BE2C (cell line): ENCODE results near the gene TCF7L1.
"Not testable (repeated sequence)": the region's sequence is repeated elsewhere in the genome, so short reads cannot be mapped to it uniquely, and the experiment has no call there.

Experiments
- DNase-seq: peaks from one replicate; pipeline ENCODE4 v3.0.0-alpha.2; 2020
- H3K27me3 ChIP-seq: fragments of 250-450 bp; sonication (Bioruptor Pico); 2 replicates; pipeline ENCODE4 v1.5.1; 2020; ENCODE audit warnings: mild to moderate bottlenecking
- H3K36me3 ChIP-seq: fragments of 250-450 bp; sonication (Bioruptor Pico); 2 replicates; pipeline ENCODE4 v1.5.1; 2020; ENCODE audit warnings: mild to moderate bottlenecking
- H3K4me1 ChIP-seq: fragments of 250-450 bp; sonication (Bioruptor Pico); 2 replicates; pipeline ENCODE4 v1.5.1; 2020
- H3K4me3 ChIP-seq: 2 replicates; pipeline ENCODE4 v1.5.1; 2011; ENCODE audit warnings: low read depth, low read length
- H3K9me3 ChIP-seq: fragments of 250-450 bp; sonication (Bioruptor Pico); 2 replicates; pipeline ENCODE4 v1.5.1; 2020
- TF ChIP-seq, protein P1 (sequence below): IDR thresholded peaks from 2 replicates; pipeline ENCODE4 v1.5.1; 2012; ENCODE audit warnings: mild to moderate bottlenecking, low read depth, low read length

TCF7L1 gene

DNA sequence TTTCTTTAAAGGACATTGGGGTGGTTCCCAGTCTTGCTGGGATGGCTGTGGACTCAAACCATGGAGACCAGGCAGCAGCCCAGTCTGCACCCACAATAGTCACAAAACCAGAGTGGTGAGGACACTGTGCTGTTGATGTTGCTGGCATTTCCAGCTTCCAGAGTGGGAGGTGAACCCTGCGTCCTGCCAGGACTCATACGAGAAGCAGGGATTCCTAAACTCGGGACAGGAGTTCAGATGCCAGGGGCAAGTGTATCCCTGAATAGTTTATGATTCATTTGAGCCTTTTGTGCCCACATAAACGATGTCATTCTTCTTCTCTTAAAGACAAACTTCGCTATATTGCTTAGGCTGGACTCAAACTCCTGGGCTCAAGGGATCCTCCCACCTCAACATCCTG lies 62.8 kb downstream of the TCF7L1 start:
- H3K27me3 ChIP-seq, result no peaks in the 10 kb centered on the region
- H3K4me3 ChIP-seq, result no peak overlapping the region
- H3K36me3 ChIP-seq, result no peaks in the 10 kb centered on the region
- TF ChIP-seq, protein P1, sequence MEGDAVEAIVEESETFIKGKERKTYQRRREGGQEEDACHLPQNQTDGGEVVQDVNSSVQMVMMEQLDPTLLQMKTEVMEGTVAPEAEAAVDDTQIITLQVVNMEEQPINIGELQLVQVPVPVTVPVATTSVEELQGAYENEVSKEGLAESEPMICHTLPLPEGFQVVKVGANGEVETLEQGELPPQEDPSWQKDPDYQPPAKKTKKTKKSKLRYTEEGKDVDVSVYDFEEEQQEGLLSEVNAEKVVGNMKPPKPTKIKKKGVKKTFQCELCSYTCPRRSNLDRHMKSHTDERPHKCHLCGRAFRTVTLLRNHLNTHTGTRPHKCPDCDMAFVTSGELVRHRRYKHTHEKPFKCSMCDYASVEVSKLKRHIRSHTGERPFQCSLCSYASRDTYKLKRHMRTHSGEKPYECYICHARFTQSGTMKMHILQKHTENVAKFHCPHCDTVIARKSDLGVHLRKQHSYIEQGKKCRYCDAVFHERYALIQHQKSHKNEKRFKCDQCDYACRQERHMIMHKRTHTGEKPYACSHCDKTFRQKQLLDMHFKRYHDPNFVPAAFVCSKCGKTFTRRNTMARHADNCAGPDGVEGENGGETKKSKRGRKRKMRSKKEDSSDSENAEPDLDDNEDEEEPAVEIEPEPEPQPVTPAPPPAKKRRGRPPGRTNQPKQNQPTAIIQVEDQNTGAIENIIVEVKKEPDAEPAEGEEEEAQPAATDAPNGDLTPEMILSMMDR, result no peak
- no peak for DNase-seq
- H3K4me1 ChIP-seq, result no peaks in the 10 kb centered on the region
- no peaks in the 10 kb centered on the region for H3K9me3 ChIP-seq

DNA sequence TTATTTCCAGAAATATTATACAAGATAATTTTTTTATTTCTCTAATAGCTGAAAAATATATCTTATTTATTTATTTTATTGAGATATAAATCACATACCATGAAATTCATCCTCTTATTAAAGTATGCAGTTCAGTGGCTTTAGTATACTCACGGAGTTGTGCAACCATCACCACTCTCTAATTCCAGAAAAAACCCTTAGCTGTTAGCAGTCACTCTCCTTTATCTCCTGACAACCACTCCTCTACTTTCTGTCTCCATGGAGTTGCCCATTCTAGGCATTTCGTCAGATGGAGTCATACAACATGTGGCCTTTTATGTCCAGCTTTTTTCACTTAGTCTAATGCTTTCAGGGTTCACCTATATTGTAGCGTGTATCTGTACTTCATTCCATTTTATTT lies 66.5 kb downstream of the TCF7L1 start:
- Histone ChIP-seq H3K27me3 (no peaks in the 10 kb centered on the region), H3K9me3 (no peaks in the 10 kb centered on the region), H3K4me1 (no peaks in the 10 kb centered on the region), H3K4me3 (no peak overlapping the region), H3K36me3 (no peaks in the 10 kb centered on the region)
- TF ChIP-seq, protein P1, result no peak
- DNase-seq, result no peak

DNA sequence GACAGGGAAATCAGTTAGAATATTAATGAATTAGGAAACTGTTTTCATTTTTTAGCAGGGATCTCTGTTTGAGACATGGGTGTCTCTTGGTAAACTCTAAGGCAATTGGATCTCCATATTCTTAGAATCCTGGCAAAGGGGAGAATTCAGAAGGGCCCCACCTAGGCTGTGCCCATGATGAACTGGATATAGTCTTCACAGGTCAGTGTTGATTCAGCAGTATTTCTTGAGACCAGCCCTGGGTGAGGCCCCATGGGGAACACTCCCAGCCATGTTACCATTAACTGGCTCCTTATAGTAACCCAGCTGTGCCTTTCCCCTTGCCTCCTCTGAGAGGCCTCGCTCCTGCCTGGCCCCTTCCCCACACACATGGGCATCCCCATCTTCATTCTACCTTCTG lies 76.7 kb downstream of the TCF7L1 start:
- Histone ChIP-seq H3K4me3 (no peak overlapping the region), H3K9me3 (no peaks in the 10 kb centered on the region), H3K27me3 (no peaks in the 10 kb centered on the region), H3K4me1 (no peaks in the 10 kb centered on the region), H3K36me3 (no peaks in the 10 kb centered on the region)
- TF ChIP-seq, protein P1, result no peak
- DNase-seq, result no peak

DNA sequence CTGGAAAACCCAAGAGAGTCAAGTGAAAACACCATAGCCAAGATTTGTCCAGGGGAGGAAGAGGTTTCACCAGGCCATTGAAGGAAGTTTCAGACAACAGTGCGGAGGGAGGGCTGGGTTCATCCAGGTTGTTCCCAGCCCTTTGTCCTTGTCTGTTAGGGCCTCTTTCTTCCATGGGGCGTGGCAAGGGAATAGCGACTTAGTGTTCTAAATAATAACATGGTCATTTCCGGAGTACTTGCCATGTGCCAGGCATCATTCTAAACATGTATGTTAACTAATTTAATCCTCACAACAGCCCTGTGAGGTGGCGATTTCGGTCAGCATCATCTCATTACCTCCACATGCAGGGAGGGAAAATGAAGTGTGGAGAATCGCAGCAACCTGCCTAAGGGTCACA lies 77.3 kb downstream of the TCF7L1 start:
- Histone ChIP-seq H3K27me3 (no peaks in the 10 kb centered on the region), H3K4me1 (no peaks in the 10 kb centered on the region), H3K36me3 (no peaks in the 10 kb centered on the region), H3K9me3 (no peaks in the 10 kb centered on the region), H3K4me3 (no peak overlapping the region)
- TF ChIP-seq, protein P1, result no peak
- no peak for DNase-seq

DNA sequence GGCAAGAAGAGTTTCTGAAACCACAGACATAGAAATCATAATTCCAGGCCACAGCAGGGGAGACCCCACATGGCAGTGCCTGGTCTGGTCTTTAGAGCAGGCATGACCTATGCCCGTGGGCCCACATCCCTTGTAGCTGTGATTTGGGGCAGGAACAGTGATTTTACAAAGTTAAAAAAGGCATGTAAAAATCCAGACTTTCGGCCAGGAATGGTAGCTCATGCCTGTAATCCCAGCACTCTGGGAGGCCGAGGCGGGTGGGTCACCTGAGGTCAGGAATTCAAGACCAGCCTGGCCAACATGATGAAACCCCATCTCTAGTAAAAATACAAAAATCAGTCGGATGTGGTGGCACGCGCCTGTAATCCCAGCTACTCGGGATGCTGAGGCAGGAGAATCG lies 78.4 kb downstream of the TCF7L1 start:
- H3K4me3 ChIP-seq, H3K4me1 ChIP-seq, H3K9me3 ChIP-seq, DNase-seq, H3K27me3 ChIP-seq, H3K36me3 ChIP-seq: not testable (repeated sequence)

DNA sequence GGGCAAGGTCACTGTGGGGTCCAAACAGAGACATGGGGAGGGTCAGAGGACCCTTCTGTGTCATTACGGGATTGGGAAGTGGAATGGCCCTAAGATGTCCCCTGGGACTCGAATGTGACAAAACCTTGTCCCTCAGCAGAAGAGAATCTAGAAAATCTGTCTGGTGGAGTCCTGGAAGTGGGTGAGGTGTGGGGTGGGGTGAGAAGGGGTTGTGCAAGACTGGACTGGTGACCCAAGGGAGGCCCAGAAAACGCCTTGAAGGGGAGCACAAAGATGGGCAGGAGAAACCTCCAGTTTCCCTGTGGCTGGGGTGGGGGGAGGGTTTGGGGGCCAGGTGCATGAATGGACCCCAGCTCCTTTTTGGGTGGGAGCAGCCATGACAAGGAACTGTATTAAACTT lies 79.6 kb downstream of the TCF7L1 start:
- H3K36me3 ChIP-seq, result no peaks in the 10 kb centered on the region
- H3K9me3 ChIP-seq, result no peaks in the 10 kb centered on the region
- H3K27me3 ChIP-seq, result no peaks in the 10 kb centered on the region
- H3K4me3 ChIP-seq, result no peak overlapping the region
- no peak for DNase-seq
- peaks cover 5% of the 10 kb centered on the region; the same call in 1 of the 2 replicates for H3K4me1 ChIP-seq
- TF ChIP-seq, protein P1, result no peak

DNA sequence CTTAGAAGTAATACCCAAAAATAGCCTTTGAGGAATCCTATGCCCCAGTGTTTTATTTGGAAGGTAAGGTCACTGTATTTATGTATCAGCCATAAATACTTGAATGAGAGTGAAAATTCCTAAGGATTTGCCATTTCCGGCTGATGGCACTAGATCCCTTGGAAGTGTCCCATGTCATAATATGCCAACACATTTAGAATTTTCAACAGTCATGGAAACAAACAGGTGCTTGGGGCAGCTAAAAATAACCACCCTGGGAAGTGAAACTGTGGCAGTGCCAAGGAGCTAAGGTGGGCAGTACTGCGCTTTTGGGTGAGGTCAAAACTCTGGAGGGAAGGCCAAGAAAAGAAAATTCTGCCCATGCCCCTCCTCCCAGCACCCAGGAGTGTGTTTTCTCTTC lies 80.2 kb downstream of the TCF7L1 start:
- H3K9me3 ChIP-seq, result no peaks in the 10 kb centered on the region
- no peak for DNase-seq
- no peaks in the 10 kb centered on the region for H3K27me3 ChIP-seq
- H3K36me3 ChIP-seq, result no peaks in the 10 kb centered on the region
- TF ChIP-seq, protein P1, result no peak
- peaks cover 5% of the 10 kb centered on the region; the same call in 1 of the 2 replicates for H3K4me1 ChIP-seq
- H3K4me3 ChIP-seq, result no peak overlapping the region
